B cell (primary cell): ENCODE measurements around the gene SERINC5. TPM values are rescaled to one million over a fixed set of nuclear protein-coding genes. Genes with fewer than 3 reads are reported as not detected.

Experiments
- ATAC-seq: fragments of 200-7000 bp; cut with Tn5 transposase; one replicate; pipeline ENCODE4 v1.10.0; 2021; ENCODE audit warnings: low read depth, mild to moderate bottlenecking, moderate number of reproducible peaks, moderate library complexity
- CTCF ChIA-PET: fragments of 350-600 bp; sonication (Branson Sonifier 250); formaldehyde crosslinking; loops from one replicate; lab custom pipeline; 2021; ENCODE audit warnings: antibody characterized with exemption, inconsistent platforms; lab: Charles Lee
- POLR2A ChIA-PET: fragments of 350-600 bp; sonication (Branson Sonifier 250); formaldehyde crosslinking; loops from one replicate; lab custom pipeline; 2021; ENCODE audit warnings: antibody characterized with exemption; lab: Charles Lee
- DNase-seq: peaks from one replicate; pipeline ENCODE4 v3.0.0; 2013
- H2AFZ ChIP-seq: 2 replicates; pipeline ENCODE4 v1.6.1; 2012; ENCODE audit warnings: mild to moderate bottlenecking, low read depth, low read length; ENCODE audit not compliant: insufficient read depth, poor library complexity, severe bottlenecking
- H3K27ac ChIP-seq, 2 donors: 1 replicate in 1 of 2; 2 replicates in 1 of 2; pipeline ENCODE4 v1.5.1; 2012 to 2013; ENCODE audit warnings: low read length in 2 of 2, mild to moderate bottlenecking in 2 of 2, moderate library complexity in 1 of 2
- H3K27me3 ChIP-seq, 4 experiments: fragments of 200-600 bp in 1 of 4; sonication (generic) in 1 of 4; replicated peaks in 1 of 4; 1 replicate in 2 of 4; 2 replicates in 2 of 4; pipeline versions ENCODE4 v1.6.1 to v1.7.0; 2013 to 2016; ENCODE audit warnings: low read length in 3 of 4, mild to moderate bottlenecking in 2 of 4, mixed read lengths in 1 of 4, moderate library complexity in 1 of 4; ENCODE audit not compliant: insufficient read depth in 4 of 4, control insufficient read depth in 3 of 4; ENCODE audit errors: control extremely low read depth in 1 of 4
- H3K36me3 ChIP-seq, 2 experiments: replicated peaks in 1 of 2; 1 replicate in 1 of 2; 2 replicates in 1 of 2; pipeline versions ENCODE4 v1.6.1 to v1.7.1; 2013; ENCODE audit warnings: low read length in 1 of 2; ENCODE audit not compliant: insufficient read depth in 2 of 2, control insufficient read depth in 1 of 2; ENCODE audit errors: control extremely low read depth in 1 of 2, extremely low read depth in 1 of 2
- H3K4me1 ChIP-seq, 2 donors: fragments of 200-600 bp in 1 of 2; sonication (generic) in 1 of 2; 1 replicate in 1 of 2; 2 replicates in 1 of 2; pipeline versions ENCODE4 v1.5.1 to v1.6.1; 2013 to 2017; ENCODE audit warnings: low read length in 2 of 2; ENCODE audit not compliant: control insufficient read depth in 2 of 2, insufficient read depth in 2 of 2
- H3K4me2 ChIP-seq: replicated peaks from 2 replicates; pipeline ENCODE3; 2012; ENCODE audit warnings: mild to moderate bottlenecking, low read depth, low read length; ENCODE audit not compliant: poor library complexity, severe bottlenecking
- H3K4me3 ChIP-seq, 5 experiments: fragments of 200-600 bp in 1 of 5; sonication (generic) in 1 of 5; 1 replicate in 3 of 5; 2 replicates in 2 of 5; pipeline versions ENCODE4 v1.5.1 to v1.7.0; 2011 to 2016; ENCODE audit warnings: low read length in 4 of 5, mild to moderate bottlenecking in 4 of 5, low read depth in 2 of 5, control low read depth in 1 of 5, moderate library complexity in 1 of 5; ENCODE audit not compliant: insufficient read depth in 1 of 5; ENCODE audit errors: control extremely low read depth in 1 of 5, extremely low read depth in 1 of 5
- H3K79me2 ChIP-seq: fragments of 200-600 bp; sonication (generic); one replicate; pipeline ENCODE4 v1.6.0; 2016; ENCODE audit warnings: low read length; ENCODE audit not compliant: control insufficient read depth, insufficient read depth
- H3K9ac ChIP-seq: fragments of 200-600 bp; sonication (generic); 2 replicates; pipeline ENCODE4 v1.6.1; 2017; ENCODE audit warnings: mild to moderate bottlenecking, low read length, moderate library complexity
- H3K9me3 ChIP-seq, 3 donors: one replicate each; pipeline versions ENCODE4 v1.6.1 to v1.7.1; 2013; ENCODE audit warnings: low read length in 2 of 3; ENCODE audit not compliant: control insufficient read depth in 2 of 3, insufficient read depth in 1 of 3; ENCODE audit errors: control extremely low read depth in 1 of 3
- H4K20me1 ChIP-seq: 2 replicates; pipeline ENCODE4 v1.6.0; 2012; ENCODE audit warnings: mild to moderate bottlenecking, low read length; ENCODE audit not compliant: insufficient read depth, control insufficient read depth, poor library complexity, severe bottlenecking
- H3K27ac Mint-ChIP-seq: one replicate; pipeline ENCODE4 v1.8.0; 2021; ENCODE audit warnings: mixed read lengths
- H3K27me3 Mint-ChIP-seq: one replicate; pipeline ENCODE4 v1.8.0; 2021; ENCODE audit warnings: mixed read lengths
- H3K4me1 Mint-ChIP-seq: one replicate; pipeline ENCODE4 v1.8.0; 2021; ENCODE audit warnings: mixed read lengths
- H3K4me3 Mint-ChIP-seq: one replicate; pipeline ENCODE4 v1.8.0; 2021; ENCODE audit warnings: mixed read lengths
- H3K9me3 Mint-ChIP-seq: one replicate; pipeline ENCODE4 v1.8.0; 2022; ENCODE audit warnings: mixed read lengths; ENCODE audit not compliant: insufficient read depth
- EZH2 ChIP-seq: IDR thresholded peaks from 2 replicates; pipeline ENCODE4 v1.6.1; 2012; ENCODE audit warnings: borderline replicate concordance, low read depth, mild to moderate bottlenecking, moderate library complexity, low read length; ENCODE audit not compliant: insufficient read depth, poor library complexity, severe bottlenecking
- WGBS: methylation state at CpG from one replicate; pipeline ENCODE4 v1.1.5; 2013; ENCODE audit warnings: missing lambda C conversion rate; ENCODE audit not compliant: insufficient coverage; 5-methylcytosine and 5-hydroxymethylcytosine counted together
- intact Hi-C: fragments of 100-400 bp; cut with micrococcal nuclease; formaldehyde crosslinking; loops from one replicate; pipeline ENCODE4 v1.10.0; 2022
- polyA plus RNA-seq: library from polyadenylated mRNA; depleted of rRNA; stranded (reverse); fragments of >200 nt; gene quantifications from 2 replicates; pipeline ENCODE4 v1.2.3, GENCODE V29; 2012
- total RNA-seq, 2 donors: library from RNA; stranded (reverse); fragments of 120-200 nt in 1 of 2; gene quantifications; 1 replicate in 1 of 2; 2 replicates in 1 of 2; pipeline versions ENCODE4 v1.2.3 to v1.2.4, GENCODE V29; 2013 to 2022
- TF ChIP-seq, protein P1 (sequence below): fragments of 200-600 bp; IDR thresholded peaks from one replicate; pipeline ENCODE4 v1.8.0; 2022; ENCODE audit warnings: antibody characterized with exemption, mild to moderate bottlenecking

The SERINC5 gene
- total and polyA plus RNA-seq, 2 donors (not counting 1 experiment from before 2014, with no cell fraction given): 2.4 to 9.5 TPM

GRCh38 chr5:80072103-80073073, 183.5 kb downstream of the SERINC5 start:
- Histone ChIP-seq H3K9ac (no peak overlapping the region), H3K36me3 (no peaks in the 10 kb centered on the region), H3K9me3 (no peaks in the 10 kb centered on the region), H3K79me2 (no peaks in the 10 kb centered on the region), H2AFZ (no peak overlapping the region), H3K4me2 (no peak overlapping the region), H3K27me3 (no peaks in the 10 kb centered on the region), H3K4me1 (peaks cover 8 to 13% of the 10 kb centered on the region in 2 donors), H4K20me1 (no peaks in the 10 kb centered on the region), H3K27ac (no peak overlapping the region), H3K4me3 (no peak overlapping the region)
- ChIA-PET CTCF (interaction anchor here (1.0 to 1.6 kb wide), 2 partner anchors 11 kb away, joined by 4 to 15 read pairs; no protein-coding TSS in a partner anchor), POLR2A (no interaction called here)
- no peaks in the 10 kb centered on the region for H3K9me3 Mint-ChIP-seq
- H3K27ac Mint-ChIP-seq: no peak overlapping the region
- 95% methylated on average over 4 of the region's 10 CpGs for WGBS
- intact Hi-C loops: no loop called here
- ATAC-seq (no peak), DNase-seq (no peak)
- TF ChIP-seq, protein P1, sequence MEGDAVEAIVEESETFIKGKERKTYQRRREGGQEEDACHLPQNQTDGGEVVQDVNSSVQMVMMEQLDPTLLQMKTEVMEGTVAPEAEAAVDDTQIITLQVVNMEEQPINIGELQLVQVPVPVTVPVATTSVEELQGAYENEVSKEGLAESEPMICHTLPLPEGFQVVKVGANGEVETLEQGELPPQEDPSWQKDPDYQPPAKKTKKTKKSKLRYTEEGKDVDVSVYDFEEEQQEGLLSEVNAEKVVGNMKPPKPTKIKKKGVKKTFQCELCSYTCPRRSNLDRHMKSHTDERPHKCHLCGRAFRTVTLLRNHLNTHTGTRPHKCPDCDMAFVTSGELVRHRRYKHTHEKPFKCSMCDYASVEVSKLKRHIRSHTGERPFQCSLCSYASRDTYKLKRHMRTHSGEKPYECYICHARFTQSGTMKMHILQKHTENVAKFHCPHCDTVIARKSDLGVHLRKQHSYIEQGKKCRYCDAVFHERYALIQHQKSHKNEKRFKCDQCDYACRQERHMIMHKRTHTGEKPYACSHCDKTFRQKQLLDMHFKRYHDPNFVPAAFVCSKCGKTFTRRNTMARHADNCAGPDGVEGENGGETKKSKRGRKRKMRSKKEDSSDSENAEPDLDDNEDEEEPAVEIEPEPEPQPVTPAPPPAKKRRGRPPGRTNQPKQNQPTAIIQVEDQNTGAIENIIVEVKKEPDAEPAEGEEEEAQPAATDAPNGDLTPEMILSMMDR: no peak
- TF ChIP-seq EZH2: no peak
- no peak overlapping the region for H3K4me3 Mint-ChIP-seq
- H3K27me3 Mint-ChIP-seq: no peaks in the 10 kb centered on the region
- H3K4me1 Mint-ChIP-seq: peaks cover 16% of the 10 kb centered on the region

DNA sequence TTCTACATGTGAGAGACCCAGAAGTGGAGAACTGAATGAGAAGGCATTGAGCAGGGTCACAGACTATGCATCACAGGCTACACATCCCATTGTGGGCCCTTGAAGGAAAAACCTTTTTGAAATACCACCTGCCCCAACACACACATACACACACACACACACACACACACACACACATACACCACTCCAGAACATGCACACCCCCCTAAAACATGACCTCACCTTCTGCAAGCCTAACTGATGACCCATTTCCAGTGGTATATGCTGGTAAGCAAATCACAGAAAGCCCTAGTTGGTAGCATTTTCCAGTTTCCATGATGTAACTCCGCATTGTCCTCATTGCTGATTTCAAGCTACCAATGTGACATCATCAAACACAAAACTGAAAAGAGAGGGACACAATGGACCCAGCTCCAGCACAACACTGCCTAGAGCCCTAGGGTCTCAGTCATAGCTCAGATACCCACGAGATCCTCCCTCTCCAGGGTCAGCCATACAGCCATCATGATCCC, 184.3 kb downstream of the SERINC5 start:
- POLR2A ChIA-PET: no interaction called here
- peaks cover 16% of the 10 kb centered on the region for H3K4me1 Mint-ChIP-seq
- no peak overlapping the region for H3K4me3 Mint-ChIP-seq
- H3K27me3 ChIP-seq: no peaks in the 10 kb centered on the region
- no peak overlapping the region for H3K4me3 ChIP-seq
- H3K4me1 ChIP-seq: peaks cover 8 to 13% of the 10 kb centered on the region in 2 donors
- H3K79me2 ChIP-seq: no peaks in the 10 kb centered on the region
- no peak for DNase-seq
- intact Hi-C loops: no loop called here
- no peak for ATAC-seq
- no peak overlapping the region for H3K9ac ChIP-seq
- H3K4me2 ChIP-seq: no peak overlapping the region
- no peaks in the 10 kb centered on the region for H3K36me3 ChIP-seq
- 79% methylated on average over 2 of the region's 2 CpGs for WGBS
- no peaks in the 10 kb centered on the region for H3K27me3 Mint-ChIP-seq
- no peaks in the 10 kb centered on the region for H4K20me1 ChIP-seq
- H3K9me3 ChIP-seq: no peaks in the 10 kb centered on the region
- no peak overlapping the region for H3K27ac Mint-ChIP-seq
- no peak overlapping the region for H2AFZ ChIP-seq
- CTCF ChIA-PET: interaction anchor here (0.9 to 1.0 kb wide), 2 partner anchors 12 to 13 kb away, joined by 3 to 4 read pairs; no protein-coding TSS in a partner anchor
- H3K27ac ChIP-seq: no peak overlapping the region
- TF ChIP-seq EZH2: no peak
- TF ChIP-seq, protein P1: no peak
- no peaks in the 10 kb centered on the region for H3K9me3 Mint-ChIP-seq
